Karpas-422 (cell line): ENCODE data around the gene DUS1L. TPM values are rescaled to one million over a fixed set of nuclear protein-coding genes. Genes with fewer than 3 reads are reported as not detected.
A peak's percentile ranks its signal among the peaks of the same experiment; 100 is the strongest.

ENCODE experiments used
- DNase-seq: peaks from one replicate; pipeline ENCODE4 v3.0.0-alpha.2; 2015
- H2AFZ ChIP-seq: fragments of 200-600 bp; sonication (generic); 2 replicates; pipeline ENCODE4 v1.6.1; 2014; ENCODE audit warnings: antibody characterized with exemption, low read length, mixed read lengths
- H3K27ac ChIP-seq: fragments of 200-600 bp; sonication (generic); 2 replicates; pipeline ENCODE4 v1.5.1; 2014; ENCODE audit warnings: mild to moderate bottlenecking, low read length, moderate library complexity
- H3K27me3 ChIP-seq: fragments of 200-600 bp; sonication (generic); 2 replicates; pipeline ENCODE4 v1.6.1; 2014; ENCODE audit warnings: low read length, mixed read lengths
- H3K36me3 ChIP-seq: fragments of 200-600 bp; sonication (generic); 2 replicates; pipeline ENCODE4 v1.6.1; 2014; ENCODE audit warnings: low read length, mixed read lengths; ENCODE audit not compliant: insufficient read depth
- H3K4me1 ChIP-seq: fragments of 200-600 bp; sonication (generic); 2 replicates; pipeline ENCODE4 v1.6.1; 2014; ENCODE audit warnings: mild to moderate bottlenecking, low read length, mixed read lengths
- H3K4me2 ChIP-seq: fragments of 200-600 bp; sonication (generic); 2 replicates; pipeline ENCODE4 v1.6.1; 2014; ENCODE audit warnings: low read length, low read depth, mild to moderate bottlenecking; ENCODE audit not compliant: poor library complexity, severe bottlenecking
- H3K4me3 ChIP-seq: fragments of 200-600 bp; sonication (generic); 2 replicates; pipeline ENCODE4 v1.5.1; 2014; ENCODE audit warnings: mild to moderate bottlenecking, antibody characterized with exemption, low read length, mixed read lengths
- H3K79me2 ChIP-seq: fragments of 200-600 bp; sonication (generic); 2 replicates; pipeline ENCODE4 v1.6.1; 2014; ENCODE audit warnings: mild to moderate bottlenecking, low read length, mixed read lengths
- H3K9ac ChIP-seq: fragments of 200-600 bp; sonication (generic); 2 replicates; pipeline ENCODE4 v1.6.0; 2014; ENCODE audit warnings: low read length
- H3K9me2 ChIP-seq: fragments of 200-600 bp; sonication (generic), shearing (Covaris generic); replicated peaks from 2 replicates; pipeline ENCODE4 v1.6.0; 2014; ENCODE audit warnings: mild to moderate bottlenecking, low read length, moderate library complexity; ENCODE audit not compliant: insufficient read depth
- H3K9me3 ChIP-seq: fragments of 300-700, 200-600 bp; sonication (generic); 2 replicates; pipeline ENCODE4 v1.6.1; 2014; ENCODE audit warnings: low read length, mixed read lengths
- H4K20me1 ChIP-seq: fragments of 200-600 bp; sonication (generic); 2 replicates; pipeline ENCODE4 v1.6.1; 2014; ENCODE audit warnings: mild to moderate bottlenecking, antibody characterized with exemption, low read length, low read depth; ENCODE audit not compliant: insufficient read depth
- total RNA-seq: library from RNA; depleted of rRNA; stranded (reverse); fragments of >200 nt; shearing (Covaris generic); gene quantifications from 2 replicates; pipeline ENCODE4 v1.2.3, GENCODE V29; 2014; ENCODE audit warnings: low replicate concordance

The DUS1L gene
- total RNA-seq, 1 experiment from 2014 or later: 89.6 TPM

DNA sequence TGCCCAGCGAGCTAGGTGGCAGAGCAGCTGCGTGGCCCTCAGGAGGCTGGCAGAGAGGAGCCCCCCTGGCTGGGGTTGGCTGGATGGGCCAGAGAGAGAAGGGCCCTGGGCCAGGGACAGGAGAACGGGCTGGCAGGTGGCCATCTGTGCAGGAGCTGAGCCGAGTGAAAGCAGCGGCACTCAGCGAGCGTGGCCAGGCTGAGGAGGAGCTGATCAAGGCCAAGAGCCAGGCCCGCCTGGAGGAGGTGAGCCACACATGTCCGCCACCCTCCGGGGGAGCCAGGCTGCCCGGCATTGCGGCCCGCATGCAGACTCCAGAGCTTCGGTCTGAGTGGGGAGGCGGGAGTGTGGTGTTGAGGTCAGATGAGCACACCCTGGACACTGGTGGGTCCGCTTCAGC lies 36.2 kb downstream of the DUS1L start:
- no peak overlapping the region for H3K9ac ChIP-seq
- H2AFZ ChIP-seq: no peak overlapping the region
- H3K79me2 ChIP-seq: peaks cover 1% of the 10 kb centered on the region; the same call in 1 of the 2 replicates
- no peaks in the 10 kb centered on the region for H3K27me3 ChIP-seq
- H3K27ac ChIP-seq: no peak overlapping the region
- H3K36me3 ChIP-seq: no peaks in the 10 kb centered on the region
- no peak overlapping the region for H3K4me3 ChIP-seq
- no peaks in the 10 kb centered on the region for H3K9me3 ChIP-seq
- no peaks in the 10 kb centered on the region for H4K20me1 ChIP-seq
- H3K9me2 ChIP-seq: no peaks in the 10 kb centered on the region
- H3K4me2 ChIP-seq: no peak overlapping the region
- no peak for DNase-seq
- H3K4me1 ChIP-seq: peaks cover 13% of the 10 kb centered on the region

DNA sequence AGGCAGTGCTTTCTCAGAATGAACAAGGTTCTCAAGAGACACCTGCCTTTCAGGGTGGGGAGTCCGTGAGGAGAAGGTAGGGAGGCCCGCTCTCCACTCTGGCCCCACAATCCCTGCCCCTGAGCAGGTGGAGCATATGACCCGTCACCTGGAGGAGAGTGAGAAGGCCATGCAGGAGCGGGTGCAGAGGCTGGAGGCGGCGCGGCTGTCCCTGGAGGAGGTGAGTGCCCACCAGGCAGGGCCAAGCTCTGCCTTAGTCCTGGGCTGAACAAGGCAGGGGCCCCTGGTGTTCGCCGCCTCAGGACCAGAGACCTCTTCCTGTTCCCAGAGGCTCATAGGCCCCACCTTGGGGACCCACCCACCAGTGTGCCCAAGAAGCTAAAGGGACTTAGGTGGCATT lies 36.6 kb downstream of the DUS1L start:
- Histone ChIP-seq H2AFZ (no peak overlapping the region), H3K27ac (no peak overlapping the region), H3K4me1 (peaks cover 17% of the 10 kb centered on the region), H3K9me2 (no peaks in the 10 kb centered on the region), H3K27me3 (no peaks in the 10 kb centered on the region), H4K20me1 (no peaks in the 10 kb centered on the region), H3K4me3 (no peak overlapping the region), H3K4me2 (no peak overlapping the region), H3K9me3 (no peaks in the 10 kb centered on the region), H3K79me2 (peaks cover 5% of the 10 kb centered on the region; the same call in 1 of the 2 replicates), H3K36me3 (no peaks in the 10 kb centered on the region), H3K9ac (no peak overlapping the region)
- DNase-seq: no peak

DNA sequence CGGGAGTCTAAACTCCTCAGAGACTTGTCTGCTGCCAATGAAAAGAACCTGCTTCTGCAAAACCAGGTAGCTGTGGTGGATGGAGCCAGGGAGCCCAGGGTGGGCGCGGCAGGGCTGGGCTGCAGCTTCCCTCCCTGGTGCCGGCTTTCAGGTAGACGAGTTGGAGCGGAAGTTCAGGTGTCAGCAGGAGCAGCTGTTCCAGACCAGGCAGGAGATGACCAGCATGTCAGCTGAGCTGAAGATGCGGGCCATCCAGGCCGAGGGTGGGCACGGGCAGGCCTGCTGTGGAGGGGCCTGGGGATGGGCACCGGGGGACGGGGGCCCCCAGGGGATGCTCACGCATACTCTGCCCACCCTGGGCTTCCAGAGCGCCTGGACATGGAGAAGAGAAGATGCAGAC lies 37.4 kb downstream of the DUS1L start:
- peaks cover 22% of the 10 kb centered on the region for H3K4me1 ChIP-seq
- H3K9ac ChIP-seq: no peak overlapping the region
- H3K36me3 ChIP-seq: no peaks in the 10 kb centered on the region
- no peak overlapping the region for H3K27ac ChIP-seq
- no peaks in the 10 kb centered on the region for H3K9me3 ChIP-seq
- DNase-seq: no peak
- H2AFZ ChIP-seq: no peak overlapping the region
- peaks cover 11% of the 10 kb centered on the region; the same call in 1 of the 2 replicates for H3K79me2 ChIP-seq
- H3K4me3 ChIP-seq: no peak overlapping the region
- H3K9me2 ChIP-seq: no peaks in the 10 kb centered on the region
- no peak overlapping the region for H3K4me2 ChIP-seq
- H4K20me1 ChIP-seq: no peaks in the 10 kb centered on the region
- no peaks in the 10 kb centered on the region for H3K27me3 ChIP-seq

DNA sequence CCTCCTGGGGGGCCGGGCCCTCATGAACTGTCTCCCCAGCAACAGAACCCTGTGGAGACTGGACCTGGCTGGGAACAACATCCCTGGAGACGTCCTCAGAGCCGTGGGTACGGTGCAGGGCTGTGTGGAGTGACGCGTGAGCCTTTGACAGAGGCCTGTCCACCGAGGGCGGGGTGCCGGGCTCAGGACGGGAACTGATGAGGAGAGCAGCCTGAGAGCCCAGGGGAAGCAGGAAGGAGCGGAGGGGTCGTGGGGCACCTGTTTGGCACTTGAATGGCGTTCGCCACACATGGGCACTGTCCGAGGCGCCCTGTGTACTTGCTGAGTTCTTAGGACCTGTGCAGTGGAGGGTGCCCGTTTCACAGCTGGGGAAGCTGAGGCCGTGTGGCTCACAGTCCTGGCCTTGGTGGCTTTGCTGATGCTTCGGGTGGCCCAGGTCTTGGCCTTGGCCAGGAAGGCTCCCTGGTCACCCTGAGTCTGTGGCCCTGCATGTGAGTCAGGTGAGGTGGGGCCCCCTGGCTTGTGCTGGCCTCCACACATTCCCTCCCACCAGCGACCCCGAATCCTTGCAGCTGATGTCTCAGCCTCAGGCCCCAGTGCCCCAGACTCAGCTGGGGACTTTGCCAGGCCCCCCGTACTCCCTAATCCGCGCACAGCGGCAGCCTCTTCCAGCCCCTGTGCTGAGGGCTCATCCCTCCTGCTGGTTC lies 40.0 kb downstream of the DUS1L start:
- Histone ChIP-seq H3K4me1 (peaks cover 25% of the 10 kb centered on the region), H3K9me3 (no peaks in the 10 kb centered on the region)

DNA sequence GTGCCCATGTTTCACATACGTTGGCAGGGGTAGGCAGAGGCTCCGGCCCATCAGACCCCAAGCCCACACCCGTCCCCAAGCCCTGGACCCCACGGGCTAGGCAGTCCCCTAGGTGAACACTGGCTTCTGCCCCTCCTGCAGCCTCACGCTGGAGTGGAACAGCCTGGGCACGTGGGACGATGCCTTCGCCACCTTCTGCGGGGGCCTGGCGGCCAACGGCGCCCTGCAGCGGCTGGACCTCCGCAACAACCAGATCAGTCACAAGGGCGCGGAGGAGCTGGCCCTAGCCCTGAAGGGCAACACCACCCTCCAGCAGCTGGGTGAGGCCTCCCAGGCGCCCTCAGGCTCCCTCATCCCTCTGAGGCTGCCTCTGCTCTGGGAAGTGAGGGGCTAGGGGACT lies 40.7 kb downstream of the DUS1L start:
- no peak overlapping the region for H3K4me2 ChIP-seq
- H3K9ac ChIP-seq: no peak overlapping the region
- H2AFZ ChIP-seq: no peak overlapping the region
- H3K27ac ChIP-seq: no peak overlapping the region
- H3K4me1 ChIP-seq: peaks cover 30% of the 10 kb centered on the region
- H3K27me3 ChIP-seq: no peaks in the 10 kb centered on the region
- H4K20me1 ChIP-seq: no peaks in the 10 kb centered on the region
- no peaks in the 10 kb centered on the region for H3K9me3 ChIP-seq
- DNase-seq: no peak
- H3K36me3 ChIP-seq: no peaks in the 10 kb centered on the region
- no peaks in the 10 kb centered on the region for H3K9me2 ChIP-seq
- H3K79me2 ChIP-seq: peaks cover 26% of the 10 kb centered on the region
- H3K4me3 ChIP-seq: no peak overlapping the region

More for the DNA sequence above, 40.0 kb downstream of the DUS1L start:
- Histone ChIP-seq H3K9me2 (no peaks in the 10 kb centered on the region), H4K20me1 (no peaks in the 10 kb centered on the region), H3K4me3 (no peak overlapping the region), H2AFZ (no peak overlapping the region), H3K27me3 (no peaks in the 10 kb centered on the region), H3K27ac (no peak overlapping the region), H3K36me3 (no peaks in the 10 kb centered on the region), H3K79me2 (peaks cover 26% of the 10 kb centered on the region), H3K9ac (no peak overlapping the region), H3K4me2 (no peak overlapping the region)
- no peak for DNase-seq

DNA sequence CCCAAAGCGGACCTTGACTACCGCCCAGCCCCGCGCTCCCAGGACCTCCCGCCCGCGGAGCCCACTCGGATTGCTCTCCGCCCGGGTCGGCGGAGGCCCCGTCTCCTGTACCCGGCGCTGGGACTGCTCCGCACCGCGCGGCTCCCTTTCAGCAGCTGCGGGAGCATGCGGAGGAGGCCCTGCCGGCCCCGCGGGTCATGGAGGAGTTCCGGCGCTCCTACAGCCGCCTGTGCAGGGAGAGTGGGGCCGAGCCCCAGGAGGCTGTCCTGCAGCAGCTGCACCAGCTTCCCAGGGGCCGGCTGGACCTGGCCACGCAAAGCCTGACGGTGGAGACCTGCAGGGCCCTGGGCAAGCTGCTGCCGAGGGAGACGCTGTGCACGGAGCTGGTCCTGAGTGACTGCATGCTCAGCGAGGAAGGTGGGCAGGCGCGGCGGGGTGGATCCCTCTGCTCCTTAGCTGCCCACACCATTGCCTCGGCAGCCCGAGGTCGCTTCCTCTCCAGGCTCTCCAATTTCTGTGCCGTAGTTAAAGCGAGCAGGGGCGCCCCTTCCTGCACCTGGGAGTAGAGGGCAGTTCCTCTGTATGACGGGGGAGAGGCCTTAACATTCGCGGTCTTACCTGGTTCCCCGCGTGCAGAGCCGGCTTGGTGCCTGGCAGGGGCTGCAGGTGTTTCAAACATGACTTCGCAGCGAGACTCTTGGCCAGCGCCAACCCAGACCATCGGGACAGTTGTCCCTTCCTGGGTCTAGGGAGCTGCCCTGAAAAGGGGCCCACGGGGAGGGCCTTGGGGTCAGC lies 42.0 kb downstream of the DUS1L start:
- H2AFZ ChIP-seq: peak overlapping the region; percentile 84
- H3K27me3 ChIP-seq: no peaks in the 10 kb centered on the region
- peak; percentile 79 for DNase-seq
- H3K79me2 ChIP-seq: peaks cover 26% of the 10 kb centered on the region
- peak overlapping the region; percentile 96 for H3K9ac ChIP-seq
- peaks cover 3% of the 10 kb centered on the region; the same call in 1 of the 2 replicates for H4K20me1 ChIP-seq
- H3K9me2 ChIP-seq: no peaks in the 10 kb centered on the region
- H3K4me3 ChIP-seq: peak overlapping the region; percentile 98
- H3K4me2 ChIP-seq: peak overlapping the region; percentile 96
- peaks cover 30% of the 10 kb centered on the region for H3K4me1 ChIP-seq
- no peaks in the 10 kb centered on the region for H3K36me3 ChIP-seq
- no peaks in the 10 kb centered on the region for H3K9me3 ChIP-seq
- H3K27ac ChIP-seq: 0 out of 2 replicates have a peak overlapping the region, but pooled peaks have one; percentile 28

DNA sequence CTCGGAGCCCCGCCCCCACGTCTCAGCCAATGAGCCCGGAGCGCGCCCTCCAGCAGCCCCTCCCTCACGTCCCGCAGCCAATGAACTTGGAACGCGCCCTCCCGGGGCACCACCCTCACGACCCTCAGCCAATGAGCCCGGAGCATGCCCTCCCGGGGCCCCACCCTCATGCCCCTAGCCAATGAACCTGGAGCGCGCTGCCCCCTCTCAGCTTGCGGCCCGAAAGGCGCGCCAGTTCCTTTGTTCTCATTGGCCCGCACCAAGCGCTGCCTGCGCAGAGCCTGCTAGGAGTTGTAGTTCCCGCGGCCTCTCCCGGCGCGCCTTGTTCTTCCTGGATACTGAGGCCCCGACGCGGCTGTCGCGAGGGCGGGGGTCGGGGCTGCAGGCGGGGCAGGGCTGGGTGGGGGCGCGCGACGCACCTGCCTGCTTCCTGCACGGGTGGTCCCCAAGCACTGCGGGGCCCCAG lies 42.6 kb downstream of the DUS1L start, which contains the start of gene LRRC45:
Gene LRRC45 (plus strand): TSS at position 325 of the 466 bp plus-strand sequence. CDS start 339 bp downstream, outside the sequence.
- Histone ChIP-seq H3K27ac (peak within 1 kb of the TSS; percentile 61; the same call in 1 of the 2 replicates), H3K27me3 (no peaks in the 10 kb centered on the region), H3K4me1 (peaks cover 30% of the 10 kb centered on the region), H3K9me3 (no peaks in the 10 kb centered on the region), H4K20me1 (peaks cover 3% of the 10 kb centered on the region; the same call in 1 of the 2 replicates), H2AFZ (peak within 1 kb of the TSS; percentile 84), H3K4me3 (peak within 1 kb of the TSS; percentile 98), H3K4me2 (peak within 1 kb of the TSS; percentile 96), H3K9ac (peak within 1 kb of the TSS; percentile 97), H3K9me2 (no peaks in the 10 kb centered on the region), H3K79me2 (peaks cover 26% of the 10 kb centered on the region), H3K36me3 (no peaks in the 10 kb centered on the region)
- DNase-seq: peak; percentile 100
